OCI-LY1 (cell line): ENCODE results near the gene VENTX.

Source experiments
- H2AFZ ChIP-seq: fragments of 200-600 bp; sonication (generic), shearing (Covaris generic); 2 replicates; pipeline ENCODE4 v1.6.0; 2014; ENCODE audit warnings: antibody characterized with exemption, mild to moderate bottlenecking, low read length
- H3F3A ChIP-seq: fragments of 200-600 bp; sonication (generic), shearing (Covaris generic); 2 replicates; pipeline ENCODE4 v1.6.0; 2014; ENCODE audit warnings: mild to moderate bottlenecking, antibody characterized with exemption, low read length, moderate library complexity; ENCODE audit not compliant: insufficient read depth
- H3K27ac ChIP-seq: fragments of 200-600 bp; sonication (generic); 2 replicates; pipeline ENCODE4 v1.5.1; 2014; ENCODE audit warnings: low read length, mixed run types, mild to moderate bottlenecking, low read depth; ENCODE audit not compliant: poor library complexity, severe bottlenecking
- H3K27me3 ChIP-seq: fragments of 200-600 bp; sonication (generic); 2 replicates; pipeline ENCODE4 v1.6.0; 2014; ENCODE audit warnings: antibody characterized with exemption, mild to moderate bottlenecking, low read length, moderate library complexity; ENCODE audit not compliant: insufficient read depth
- H3K36me3 ChIP-seq: fragments of 200-600 bp; sonication (generic); 2 replicates; pipeline ENCODE4 v1.6.1; 2014; ENCODE audit warnings: mild to moderate bottlenecking, antibody characterized with exemption, low read length, moderate library complexity, mixed read lengths; ENCODE audit not compliant: insufficient read depth
- H3K4me1 ChIP-seq: fragments of 200-600 bp; sonication (generic); 2 replicates; pipeline ENCODE4 v1.5.1; 2014; ENCODE audit warnings: mild to moderate bottlenecking, low read length, moderate library complexity; ENCODE audit not compliant: insufficient read depth, severe bottlenecking
- H3K4me2 ChIP-seq: fragments of 200-600 bp; sonication (generic), shearing (Covaris generic); 2 replicates; pipeline ENCODE4 v1.6.1; 2014; ENCODE audit warnings: low read length
- H3K4me3 ChIP-seq: fragments of 200-600 bp; sonication (generic); 2 replicates; pipeline ENCODE4 v1.5.1; 2014; ENCODE audit warnings: low read length, low read depth, mild to moderate bottlenecking, mixed read lengths; ENCODE audit not compliant: poor library complexity, severe bottlenecking
- H3K79me2 ChIP-seq: fragments of 200-600 bp; shearing (Covaris generic); 2 replicates; pipeline ENCODE4 v1.6.1; 2016; ENCODE audit warnings: mixed run types, low read length, mixed read lengths; ENCODE audit not compliant: insufficient read depth
- H3K9ac ChIP-seq: fragments of 200-600 bp; sonication (generic), shearing (Covaris generic); 2 replicates; pipeline ENCODE4 v1.6.1; 2014; ENCODE audit warnings: mild to moderate bottlenecking, low read length, mixed read lengths
- H3K9me2 ChIP-seq: fragments of 200-600 bp; sonication (generic), shearing (Covaris generic); 2 replicates; pipeline ENCODE4 v1.6.1; 2014; ENCODE audit warnings: low read depth, mild to moderate bottlenecking, low read length, mixed read lengths
- H3K9me3 ChIP-seq: fragments of 200-600 bp; shearing (Covaris generic); 2 replicates; pipeline ENCODE4 v1.6.1; 2014; ENCODE audit warnings: low read length, mixed read lengths
- H4K20me1 ChIP-seq: fragments of 200-600 bp; sonication (generic), shearing (Covaris generic); 2 replicates; pipeline ENCODE4 v1.6.0; 2016; ENCODE audit warnings: mild to moderate bottlenecking, low read length; ENCODE audit not compliant: insufficient read depth
- CTCF ChIP-seq: fragments of 200-600 bp; sonication (generic), shearing (Covaris generic); IDR thresholded peaks from 2 replicates; pipeline ENCODE4 v1.5.1; 2017; ENCODE audit warnings: mild to moderate bottlenecking, antibody characterized with exemption, low read length, moderate library complexity, mixed read lengths
- EZH2 ChIP-seq: fragments of 200-600 bp; sonication (generic), shearing (Covaris generic); IDR thresholded peaks from 2 replicates; pipeline ENCODE4 v1.8.0; 2017; ENCODE audit warnings: borderline replicate concordance, mixed run types, mild to moderate bottlenecking, antibody characterized with exemption, low read length, moderate library complexity, mixed read lengths

The VENTX gene

GRCh38 chr10:133237588-133238465 lies at the start of gene VENTX:
Gene VENTX (plus strand): TSS chr10:133237855. CDS start chr10:133237915, 60 bp downstream.
- H3F3A ChIP-seq, result no peaks in the 10 kb centered on the region
- H3K4me3 ChIP-seq, result no peak within 1 kb of the TSS
- no peaks in the 10 kb centered on the region for H3K36me3 ChIP-seq
- no peaks in the 10 kb centered on the region for H3K79me2 ChIP-seq
- H3K9me2 ChIP-seq, result no peaks in the 10 kb centered on the region
- no peaks in the 10 kb centered on the region for H3K4me1 ChIP-seq
- no peak within 1 kb of the TSS for H3K4me2 ChIP-seq
- no peaks in the 10 kb centered on the region for H3K27me3 ChIP-seq
- no peaks in the 10 kb centered on the region for H3K9me3 ChIP-seq
- no peaks in the 10 kb centered on the region for H4K20me1 ChIP-seq
- H2AFZ ChIP-seq, result no peak within 1 kb of the TSS
- no peak within 1 kb of the TSS for H3K9ac ChIP-seq
- TF ChIP-seq CTCF, result no peak
- no peak for TF ChIP-seq EZH2
- no peak within 1 kb of the TSS for H3K27ac ChIP-seq

- H2AFZ ChIP-seq, result no peak overlapping the region
- no peak for TF ChIP-seq CTCF
- no peak for TF ChIP-seq EZH2
- no peak overlapping the region for H3K27ac ChIP-seq
- no peaks in the 10 kb centered on the region for H3K27me3 ChIP-seq
- no peak overlapping the region for H3K4me3 ChIP-seq
- no peaks in the 10 kb centered on the region for H3K9me3 ChIP-seq
- H3K9me2 ChIP-seq, result no peaks in the 10 kb centered on the region
- no peaks in the 10 kb centered on the region for H3K79me2 ChIP-seq
- H4K20me1 ChIP-seq, result no peaks in the 10 kb centered on the region
- no peaks in the 10 kb centered on the region for H3K4me1 ChIP-seq
- H3K36me3 ChIP-seq, result no peaks in the 10 kb centered on the region
- no peak overlapping the region for H3K9ac ChIP-seq
- no peak overlapping the region for H3K4me2 ChIP-seq
- H3F3A ChIP-seq, result no peaks in the 10 kb centered on the region
Measured at GRCh38 chr10:133187906-133188681, 49.6 kb upstream of the VENTX start.

- Histone ChIP-seq H3K79me2 (no peaks in the 10 kb centered on the region), H3K9ac (no peak overlapping the region), H3K27me3 (no peaks in the 10 kb centered on the region), H3K9me2 (no peaks in the 10 kb centered on the region), H3K4me1 (no peaks in the 10 kb centered on the region), H4K20me1 (no peaks in the 10 kb centered on the region), H3K4me3 (no peak overlapping the region), H2AFZ (no peak overlapping the region), H3F3A (no peaks in the 10 kb centered on the region), H3K4me2 (no peak overlapping the region), H3K27ac (no peak overlapping the region), H3K9me3 (no peaks in the 10 kb centered on the region), H3K36me3 (no peaks in the 10 kb centered on the region)
- TF ChIP-seq CTCF, result no peak
Measured at GRCh38 chr10:133189256-133189655, 48.4 kb upstream of the VENTX start.
